ENCODE measurements around the gene BID.

The BID gene

DNA sequence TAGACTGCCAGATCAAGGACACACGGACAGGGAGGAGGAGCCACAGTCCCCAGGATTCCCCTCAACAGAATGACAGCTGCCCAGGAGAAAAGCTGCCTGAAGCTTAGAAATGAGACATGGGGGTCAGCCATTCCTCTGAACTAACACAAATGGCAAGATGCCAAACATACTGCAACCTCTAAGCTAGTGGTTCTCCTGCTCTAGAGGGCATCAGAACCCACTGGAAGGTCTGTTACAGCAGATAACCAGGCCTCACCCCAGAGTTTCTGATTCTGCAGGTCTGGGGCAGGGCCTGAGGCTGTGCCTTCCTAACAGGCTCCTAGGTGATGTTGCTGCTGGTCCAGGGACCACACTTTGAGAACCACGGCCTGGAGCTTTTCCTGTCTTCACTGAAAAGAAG is 28.6 kb upstream of the BID start:
- FAIRE-seq: no peak

- FAIRE-seq: no peak
Observed at GRCh38 chr22:17802411-17802810, 28.1 kb upstream of the BID start.

GRCh38 chr22:17797721-17798559 is 23.7 kb upstream of the BID start:
- FAIRE-seq: no peak

DNA sequence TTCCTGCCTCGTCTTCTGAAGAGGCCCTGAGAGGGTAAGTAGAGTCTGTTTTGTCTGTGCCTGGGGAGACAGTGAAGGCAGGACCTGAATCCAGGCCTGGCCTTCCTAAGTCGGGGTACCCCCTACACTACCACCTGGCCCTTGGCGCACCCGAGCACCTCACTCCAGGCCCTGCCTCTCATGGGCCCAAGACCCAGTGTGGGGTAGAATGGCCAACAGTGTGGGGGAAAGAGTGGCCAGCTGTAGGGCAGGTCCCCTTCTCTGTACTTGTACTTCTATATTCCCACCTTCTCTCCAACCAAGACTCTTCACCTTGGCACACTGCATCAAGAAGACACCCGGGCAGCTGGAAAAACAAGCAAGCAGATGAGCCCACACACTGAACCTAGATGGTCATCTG is 22.4 kb upstream of the BID start:
- FAIRE-seq: no peak

GRCh38 chr22:17795661-17796548 is 21.6 kb upstream of the BID start:
- no peak for FAIRE-seq

GRCh38 chr22:17794726-17795542 is 20.7 kb upstream of the BID start:
- FAIRE-seq: no peak

DNA sequence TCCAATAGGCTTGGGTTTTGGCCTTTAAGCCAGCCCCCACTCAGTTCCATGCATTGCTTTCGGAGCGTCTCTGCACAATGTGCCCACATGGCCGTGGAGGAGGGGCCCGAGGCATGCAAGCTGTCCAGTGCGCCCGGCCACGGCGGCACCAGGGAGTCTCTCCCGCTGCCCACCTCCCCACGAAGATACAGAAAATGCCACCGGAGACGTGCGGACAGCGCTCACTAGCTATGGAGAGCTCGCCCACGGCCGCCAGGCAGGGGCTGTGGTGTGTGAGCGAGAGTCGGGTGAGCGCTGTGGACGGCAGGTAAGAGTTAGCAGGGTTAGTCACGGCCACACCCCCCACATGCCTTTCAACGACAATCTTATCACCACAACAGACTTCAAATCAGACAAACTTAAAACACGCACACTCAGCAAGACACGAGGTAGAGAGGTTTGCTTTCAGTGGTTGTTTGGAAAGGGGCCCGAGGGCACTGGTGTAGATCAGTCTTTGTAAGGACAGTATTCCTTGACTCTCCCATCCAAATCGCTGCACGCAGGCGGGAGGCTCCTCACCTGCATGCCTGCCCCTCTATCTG is 18.7 kb upstream of the BID start:
- no peak for FAIRE-seq

DNA sequence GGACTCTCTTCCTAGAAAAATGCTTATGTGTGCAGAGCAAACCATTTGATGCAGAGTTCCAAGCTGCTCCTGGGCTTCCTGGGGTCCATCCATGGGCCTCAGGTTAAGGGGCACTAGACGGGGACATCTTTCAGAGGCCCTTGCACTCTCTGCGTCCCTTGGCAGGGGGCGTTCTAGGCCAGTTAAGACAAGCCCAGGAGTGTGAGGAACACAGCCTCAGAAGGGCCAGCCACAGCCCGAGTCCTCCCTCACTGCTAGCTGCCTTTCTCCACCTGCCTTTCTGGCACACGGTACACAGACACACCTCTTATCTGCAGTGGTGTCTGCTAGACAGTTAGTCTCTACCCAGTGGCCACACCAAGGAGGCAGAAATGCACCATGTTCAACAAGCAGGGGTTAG is 18.0 kb upstream of the BID start:
- FAIRE-seq: no peak

DNA sequence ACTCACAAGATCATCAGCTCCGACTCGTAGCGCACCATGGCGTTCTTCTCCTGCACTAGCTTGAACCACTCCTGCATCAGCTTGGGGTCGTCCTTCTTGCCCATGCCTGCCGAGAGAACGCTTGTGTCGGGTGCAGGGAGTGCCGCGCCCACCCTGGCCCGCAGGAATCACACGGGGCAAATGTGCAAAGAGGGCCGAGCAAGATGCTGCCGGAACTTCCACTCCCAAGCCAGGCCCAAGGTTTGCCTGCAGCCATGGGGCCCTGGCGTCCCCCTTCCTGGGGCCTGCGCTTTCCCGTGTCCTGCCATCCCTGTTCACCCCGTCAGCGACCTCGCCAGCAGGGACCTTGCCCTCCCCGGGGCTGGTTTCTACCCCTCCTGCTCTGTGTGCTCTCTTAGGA is 16.9 kb upstream of the BID start:
- no peak for FAIRE-seq

GRCh38 chr22:17789379-17790200 is 15.3 kb upstream of the BID start:
- no peak for FAIRE-seq

- FAIRE-seq: no peak
Observed at GRCh38 chr22:17788528-17789378, 14.5 kb upstream of the BID start.

DNA sequence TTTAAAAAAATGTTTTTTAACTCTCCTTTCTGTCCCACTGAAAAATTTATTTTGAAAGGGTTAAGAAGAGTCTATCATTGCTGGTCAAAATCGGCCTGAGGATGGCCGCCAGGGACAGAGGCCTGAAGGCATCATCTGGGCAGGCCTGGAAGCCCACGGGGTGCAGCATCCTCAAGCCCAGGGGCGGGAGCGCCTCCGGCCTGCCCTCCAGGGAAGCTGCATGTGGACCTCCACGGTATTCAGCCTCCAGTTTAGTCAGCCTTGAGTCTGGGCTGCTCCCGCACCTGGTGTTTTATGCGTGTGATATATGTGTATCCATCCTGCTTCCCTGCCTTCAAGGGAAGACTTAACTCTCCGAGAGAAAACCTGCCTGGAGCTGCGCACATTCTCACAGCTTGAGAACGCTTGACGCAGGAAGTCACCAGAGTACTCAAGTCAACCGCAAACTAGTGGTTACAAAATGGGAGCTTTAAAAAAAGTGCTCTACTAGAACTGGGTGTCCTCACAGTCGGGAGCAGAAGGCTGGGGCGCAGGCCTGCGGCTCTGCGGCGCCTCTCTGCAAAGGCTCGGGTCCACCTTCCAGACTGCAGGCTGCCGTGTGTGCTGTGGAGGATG is 13.6 kb upstream of the BID start:
- FAIRE-seq: no peak

- FAIRE-seq: no peak
Observed at GRCh38 chr22:17787241-17787640, 13.0 kb upstream of the BID start.

- no peak for FAIRE-seq
Observed at GRCh38 chr22:17786435-17787161, 12.3 kb upstream of the BID start.

DNA sequence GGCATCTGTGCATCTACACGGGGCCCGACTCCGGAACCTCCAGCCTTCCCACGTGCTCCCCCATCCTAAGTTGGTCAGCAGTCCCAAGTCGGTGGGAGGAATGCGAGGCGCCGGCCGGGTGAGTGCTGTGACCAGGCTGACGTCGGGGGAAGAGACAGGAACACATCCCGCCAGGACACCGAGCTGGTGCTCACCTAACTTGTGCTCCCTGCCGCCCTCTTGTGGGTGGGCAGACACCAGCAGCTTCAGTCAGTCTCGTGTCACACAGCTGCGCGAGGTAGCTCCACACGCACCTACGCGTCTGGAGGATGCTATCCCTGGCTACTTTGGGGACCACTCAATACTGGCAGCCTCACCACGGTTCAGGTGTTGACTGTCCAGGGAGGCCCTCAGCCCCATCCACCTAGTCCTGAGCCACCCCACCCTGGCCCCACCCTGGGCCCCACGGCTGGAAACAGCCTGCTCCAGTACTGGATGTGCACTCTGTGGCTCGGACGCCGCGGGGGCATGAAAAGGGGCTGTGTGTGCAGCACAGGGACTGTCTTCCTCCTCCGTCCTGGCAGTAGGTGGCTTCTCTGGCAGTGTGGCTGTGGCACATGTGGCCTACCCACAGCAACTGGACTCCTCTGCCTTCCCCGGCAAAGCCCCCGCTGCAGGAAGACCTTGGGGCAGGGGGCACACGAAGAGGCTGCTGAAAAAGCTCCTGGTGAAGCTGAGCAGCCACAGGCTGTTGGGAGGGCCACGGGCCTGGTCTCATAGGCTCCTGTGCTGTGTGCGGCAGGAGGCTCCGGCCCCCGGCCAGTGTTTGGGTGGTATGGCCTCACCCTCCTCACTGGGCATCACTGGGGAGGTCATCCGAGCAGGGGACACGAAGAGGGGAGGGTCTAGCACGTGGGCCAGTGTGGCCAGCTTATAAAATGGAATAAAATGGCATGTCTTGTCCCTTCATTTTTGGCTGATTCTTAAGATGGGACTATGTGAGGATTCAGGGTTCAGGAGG is 11.2 kb upstream of the BID start:
- FAIRE-seq: no peak

DNA sequence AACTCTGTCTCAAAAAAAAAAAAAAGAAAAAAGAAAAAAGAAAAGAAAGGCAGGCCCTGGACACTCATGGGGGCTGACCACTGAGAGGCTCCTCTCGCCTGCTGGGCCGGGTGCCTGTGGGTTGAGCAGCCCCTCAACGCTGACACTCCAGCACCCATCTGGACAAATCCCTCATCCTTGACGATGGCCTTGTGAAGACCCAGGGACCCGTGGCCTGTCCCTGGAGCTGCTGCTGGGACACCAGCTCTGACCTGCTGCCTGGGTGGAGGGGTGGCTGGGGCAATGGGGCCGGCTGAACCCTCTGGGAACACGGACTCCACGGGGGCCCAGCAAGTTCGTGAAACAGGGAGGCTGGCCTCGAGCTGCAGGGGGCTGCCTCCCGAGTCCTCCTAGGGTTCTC is 10.5 kb upstream of the BID start:
- FAIRE-seq: no peak

- FAIRE-seq: no peak
Observed at GRCh38 chr22:17783773-17784480, 9.7 kb upstream of the BID start.

DNA sequence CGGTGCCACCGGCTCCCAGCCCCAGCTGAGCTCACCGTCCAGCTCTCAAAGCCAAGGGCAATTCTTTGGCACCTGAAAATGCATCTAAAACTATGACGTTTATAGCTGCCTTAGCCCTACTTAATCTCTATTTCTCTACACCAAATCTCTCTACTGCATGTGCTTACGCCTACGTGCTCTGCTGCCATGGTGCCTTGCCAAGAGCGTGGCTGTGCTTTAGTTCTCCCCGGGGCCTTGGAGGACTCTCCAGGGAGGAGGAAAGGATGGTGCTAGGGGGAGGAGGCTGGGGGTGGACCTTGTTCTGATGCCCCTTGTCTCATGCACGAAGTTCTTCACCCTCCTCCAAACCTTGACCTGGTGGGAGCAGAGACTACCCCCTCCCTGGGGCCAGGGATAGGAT is 9.0 kb upstream of the BID start:
- FAIRE-seq: no peak
